HG03521 (cell line): Measurements from ENCODE around the gene ZNF10.

Experiments
- ATAC-seq: cut with Tn5 transposase; IDR thresholded peaks from one replicate; pipeline ENCODE4 v1.9.1; 2021; ENCODE audit warnings: mild to moderate bottlenecking, moderate library complexity; ENCODE audit not compliant: unreplicated experiment

ZNF10 gene

GRCh38 chr12:133192847-133193246, 62.4 kb downstream of the ZNF10 start:
- ATAC-seq, result no peak

DNA sequence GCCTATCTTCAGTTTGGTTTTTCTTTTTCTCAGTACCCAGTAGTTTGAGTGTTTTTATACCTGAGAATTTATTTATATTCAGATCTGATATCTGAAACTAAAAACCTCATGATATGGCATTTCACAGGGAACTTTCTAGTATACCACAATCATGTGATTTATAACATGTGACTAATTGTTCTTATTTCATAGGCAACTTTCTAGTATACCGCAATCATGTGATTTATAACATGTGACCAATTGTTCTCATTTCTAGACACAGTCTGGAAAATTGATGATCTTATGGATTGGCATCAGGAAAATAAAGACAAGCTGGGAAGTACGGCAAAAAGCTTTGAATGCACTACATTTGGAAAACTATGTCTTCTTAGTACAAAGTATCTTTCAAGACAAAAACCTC, 71.5 kb downstream of the ZNF10 start:
- ATAC-seq, result no peak

DNA sequence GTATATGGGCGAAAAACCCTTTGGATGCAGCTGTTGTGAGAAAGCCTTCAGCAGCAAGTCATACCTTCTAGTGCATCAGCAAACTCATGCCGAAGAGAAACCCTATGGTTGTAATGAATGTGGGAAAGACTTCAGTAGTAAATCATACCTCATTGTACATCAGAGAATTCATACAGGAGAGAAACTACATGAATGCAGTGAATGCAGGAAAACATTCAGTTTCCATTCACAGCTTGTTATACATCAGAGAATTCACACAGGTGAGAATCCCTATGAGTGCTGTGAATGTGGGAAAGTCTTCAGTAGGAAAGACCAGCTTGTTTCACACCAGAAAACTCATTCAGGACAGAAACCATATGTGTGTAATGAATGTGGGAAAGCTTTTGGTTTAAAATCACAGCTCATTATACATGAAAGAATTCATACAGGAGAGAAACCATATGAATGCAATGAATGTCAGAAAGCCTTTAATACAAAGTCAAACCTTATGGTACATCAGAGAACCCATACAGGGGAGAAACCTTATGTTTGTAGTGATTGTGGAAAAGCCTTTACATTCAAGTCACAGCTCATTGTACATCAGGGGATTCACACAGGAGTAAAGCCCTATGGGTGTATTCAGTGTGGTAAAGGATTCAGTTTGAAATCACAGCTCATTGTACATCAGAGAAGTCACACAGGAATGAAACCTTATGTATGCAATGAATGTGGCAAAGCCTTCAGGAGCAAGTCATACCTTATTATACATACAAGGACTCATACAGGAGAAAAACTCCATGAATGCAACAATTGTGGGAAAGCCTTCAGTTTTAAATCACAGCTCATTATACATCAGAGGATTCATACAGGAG, 72.3 kb downstream of the ZNF10 start:
- no peak for ATAC-seq

DNA sequence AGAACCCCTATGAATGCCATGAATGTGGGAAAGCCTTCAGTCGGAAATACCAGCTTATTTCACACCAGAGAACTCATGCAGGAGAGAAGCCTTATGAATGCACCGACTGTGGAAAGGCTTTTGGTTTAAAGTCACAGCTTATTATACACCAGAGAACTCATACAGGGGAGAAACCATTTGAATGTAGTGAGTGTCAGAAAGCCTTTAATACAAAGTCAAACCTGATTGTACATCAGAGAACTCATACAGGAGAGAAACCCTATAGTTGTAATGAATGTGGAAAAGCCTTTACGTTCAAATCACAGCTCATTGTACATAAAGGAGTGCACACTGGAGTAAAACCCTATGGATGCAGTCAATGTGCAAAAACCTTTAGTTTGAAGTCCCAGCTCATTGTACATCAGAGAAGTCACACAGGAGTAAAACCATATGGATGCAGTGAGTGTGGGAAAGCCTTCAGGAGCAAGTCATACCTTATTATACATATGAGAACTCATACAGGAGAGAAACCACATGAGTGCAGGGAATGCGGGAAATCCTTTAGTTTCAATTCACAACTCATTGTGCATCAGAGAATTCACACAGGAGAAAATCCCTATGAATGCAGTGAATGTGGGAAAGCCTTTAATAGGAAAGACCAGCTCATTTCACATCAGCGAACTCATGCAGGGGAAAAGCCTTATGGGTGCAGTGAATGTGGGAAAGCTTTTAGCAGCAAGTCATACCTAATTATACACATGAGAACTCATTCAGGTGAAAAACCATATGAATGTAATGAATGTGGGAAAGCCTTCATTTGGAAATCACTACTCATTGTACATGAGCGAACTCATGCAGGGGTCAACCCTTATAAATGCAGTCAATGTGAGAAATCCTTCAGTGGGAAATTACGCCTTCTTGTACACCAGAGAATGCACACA, 73.2 kb downstream of the ZNF10 start:
- ATAC-seq, result no peak

- ATAC-seq, result no peak
Observed at GRCh38 chr12:133204264-133204603, 73.8 kb downstream of the ZNF10 start.

GRCh38 chr12:133206390-133206789, 76.0 kb downstream of the ZNF10 start:
- ATAC-seq, result no peak
